Mesenchymal stem cell (in vitro differentiated cells and primary cell): ENCODE measurements around the gene STAG1.
"Not testable (repeated sequence)": the region's sequence is repeated elsewhere in the genome, so short reads cannot be mapped to it uniquely, and the experiment has no call there.

Experiments used
- DNase-seq: peaks from one replicate; pipeline ENCODE4 v3.0.0-alpha.2; 2013
- H2AFZ ChIP-seq: one replicate; pipeline ENCODE4 v1.6.1; 2013; ENCODE audit warnings: low read depth, mild to moderate bottlenecking, control low read depth, inconsistent platforms, low read length, moderate library complexity
- H2AK5ac ChIP-seq: 2 replicates; pipeline ENCODE4 v1.6.1; 2013; ENCODE audit warnings: low read length, moderate library complexity, mild to moderate bottlenecking, inconsistent platforms; ENCODE audit not compliant: severe bottlenecking
- H2BK120ac ChIP-seq: one replicate; pipeline ENCODE4 v1.6.1; 2013; ENCODE audit warnings: low read depth, mild to moderate bottlenecking, inconsistent platforms, low read length, moderate library complexity
- H2BK12ac ChIP-seq, 2 experiments: one replicate each; pipeline ENCODE4 v1.6.1; 2013; ENCODE audit warnings: inconsistent platforms in 2 of 2, low read length in 2 of 2, mild to moderate bottlenecking in 2 of 2, moderate library complexity in 2 of 2, control low read depth in 1 of 2
- H2BK15ac ChIP-seq: one replicate; pipeline ENCODE4 v1.6.1; 2013; ENCODE audit warnings: mild to moderate bottlenecking, low read depth, inconsistent platforms; ENCODE audit not compliant: poor library complexity, severe bottlenecking
- H2BK5ac ChIP-seq: 2 replicates; pipeline ENCODE4 v1.6.1; 2013; ENCODE audit warnings: low read depth, mild to moderate bottlenecking, low read length, control low read depth, inconsistent platforms; ENCODE audit not compliant: poor library complexity, severe bottlenecking
- H3K14ac ChIP-seq, 2 experiments: one replicate each; pipeline ENCODE4 v1.6.1; 2013; ENCODE audit warnings: inconsistent platforms in 2 of 2, low read length in 2 of 2, control low read depth in 1 of 2, mild to moderate bottlenecking in 1 of 2, moderate library complexity in 1 of 2
- H3K18ac ChIP-seq, 2 experiments: one replicate each; pipeline ENCODE4 v1.6.1; 2013; ENCODE audit warnings: inconsistent platforms in 2 of 2, low read length in 2 of 2, control low read depth in 1 of 2, low read depth in 1 of 2, mild to moderate bottlenecking in 1 of 2
- H3K23ac ChIP-seq, 2 experiments: one replicate each; pipeline ENCODE4 v1.6.1; 2013; ENCODE audit warnings: inconsistent platforms in 2 of 2, low read length in 2 of 2, mild to moderate bottlenecking in 2 of 2, moderate library complexity in 2 of 2, control low read depth in 1 of 2
- H3K27ac ChIP-seq: 2 replicates; pipeline ENCODE4 v1.5.1; 2013; ENCODE audit warnings: mild to moderate bottlenecking, moderate library complexity, low read length, control low read depth, inconsistent platforms; ENCODE audit not compliant: poor library complexity, severe bottlenecking
- H3K27me3 ChIP-seq, 2 experiments: 2 replicates each; pipeline versions ENCODE4 v1.6.1 to v1.7.0; 2013; ENCODE audit warnings: low read length in 2 of 2, mild to moderate bottlenecking in 2 of 2, moderate library complexity in 2 of 2, control low read depth in 1 of 2, inconsistent platforms in 1 of 2; ENCODE audit not compliant: control insufficient read depth in 1 of 2, insufficient read depth in 1 of 2
- H3K36me3 ChIP-seq, 2 experiments: 2 replicates each; pipeline versions ENCODE4 v1.6.1 to v1.7.0; 2013; ENCODE audit warnings: low read length in 2 of 2, control low read depth in 1 of 2, inconsistent platforms in 1 of 2, low read depth in 1 of 2, mild to moderate bottlenecking in 1 of 2; ENCODE audit not compliant: insufficient read depth in 2 of 2, control insufficient read depth in 1 of 2
- H3K4ac ChIP-seq, 2 experiments: one replicate each; pipeline ENCODE4 v1.6.1; 2013; ENCODE audit warnings: inconsistent platforms in 2 of 2, low read length in 2 of 2, mild to moderate bottlenecking in 2 of 2, moderate library complexity in 2 of 2, control low read depth in 1 of 2, low read depth in 1 of 2
- H3K4me1 ChIP-seq: 2 replicates; pipeline ENCODE4 v1.6.1; 2013; ENCODE audit warnings: low read depth, low read length, control low read depth; ENCODE audit not compliant: control insufficient read depth, insufficient read depth
- H3K4me2 ChIP-seq: 2 replicates; pipeline ENCODE4 v1.6.1; 2013; ENCODE audit warnings: low read length, mild to moderate bottlenecking, inconsistent platforms; ENCODE audit not compliant: poor library complexity, severe bottlenecking
- H3K4me3 ChIP-seq, 2 experiments: 2 replicates each; pipeline versions ENCODE4 v1.5.1 to v1.7.0; 2013; ENCODE audit warnings: low read length in 2 of 2, mild to moderate bottlenecking in 2 of 2, control low read depth in 1 of 2, low read depth in 1 of 2; ENCODE audit not compliant: insufficient read depth in 1 of 2
- H3K79me1 ChIP-seq: replicated peaks from 2 replicates; pipeline ENCODE4 v1.6.1; 2013; ENCODE audit warnings: mild to moderate bottlenecking, control low read depth, low read length, inconsistent platforms; ENCODE audit not compliant: poor library complexity, severe bottlenecking
- H3K9ac ChIP-seq: 2 replicates; pipeline ENCODE4 v1.7.0; 2013; ENCODE audit warnings: mild to moderate bottlenecking, low read length, moderate library complexity
- H3K9me3 ChIP-seq: 2 replicates; pipeline ENCODE4 v1.7.0; 2013; ENCODE audit warnings: mild to moderate bottlenecking, low read length; ENCODE audit not compliant: control insufficient read depth
- H4K8ac ChIP-seq: one replicate; pipeline ENCODE4 v1.6.1; 2013; ENCODE audit warnings: inconsistent platforms, mild to moderate bottlenecking, low read length, moderate library complexity
- H4K91ac ChIP-seq: one replicate; pipeline ENCODE4 v1.6.1; 2013; ENCODE audit warnings: mild to moderate bottlenecking, low read length, inconsistent platforms
- WGBS: methylation state at CpG from one replicate; pipeline ENCODE4 v1.1.7; 2013; ENCODE audit warnings: mixed read lengths; 5-methylcytosine and 5-hydroxymethylcytosine counted together

STAG1 gene

DNA sequence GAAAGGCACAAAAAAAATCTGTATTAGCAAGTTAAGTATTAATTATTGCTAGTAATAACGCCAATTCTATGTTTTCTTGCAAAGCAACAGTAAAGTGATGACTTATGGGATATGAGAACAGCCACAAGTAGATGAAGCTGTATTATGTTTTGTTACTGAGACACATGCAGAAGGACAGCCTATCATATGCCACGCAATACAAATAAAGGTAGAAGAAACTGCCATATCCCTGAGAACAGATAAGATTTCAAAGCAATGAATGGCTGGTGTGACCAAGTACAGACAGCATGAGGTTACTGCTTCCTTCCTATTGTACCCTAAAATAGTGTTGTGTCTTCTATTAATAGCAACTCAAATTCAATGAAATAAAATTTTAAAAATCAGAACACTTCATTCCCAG is 26.7 kb downstream of the STAG1 start:
- Histone ChIP-seq H4K8ac (no peak overlapping the region), H3K14ac (no peak overlapping the region), H3K36me3 (no peaks in the 10 kb centered on the region), H4K91ac (no peak overlapping the region), H3K23ac (no peak overlapping the region), H3K27ac (no peak overlapping the region), H2BK15ac (no peak overlapping the region), H2AK5ac (no peak overlapping the region), H3K4me2 (no peak overlapping the region), H3K18ac (no peak overlapping the region), H2BK120ac (no peak overlapping the region), H3K4me3 (no peak overlapping the region), H2BK5ac (no peak overlapping the region), H2BK12ac (no peak overlapping the region), H3K4ac (no peak overlapping the region), H2AFZ (no peak overlapping the region), H3K4me1 (no peaks in the 10 kb centered on the region), H3K9me3 (no peaks in the 10 kb centered on the region), H3K79me1 (peaks cover 4% of the 10 kb centered on the region), H3K9ac (no peak overlapping the region), H3K27me3 (no peaks in the 10 kb centered on the region)
- 100% methylated on average over 2 of the region's 2 CpGs for WGBS
- no peak for DNase-seq

DNA sequence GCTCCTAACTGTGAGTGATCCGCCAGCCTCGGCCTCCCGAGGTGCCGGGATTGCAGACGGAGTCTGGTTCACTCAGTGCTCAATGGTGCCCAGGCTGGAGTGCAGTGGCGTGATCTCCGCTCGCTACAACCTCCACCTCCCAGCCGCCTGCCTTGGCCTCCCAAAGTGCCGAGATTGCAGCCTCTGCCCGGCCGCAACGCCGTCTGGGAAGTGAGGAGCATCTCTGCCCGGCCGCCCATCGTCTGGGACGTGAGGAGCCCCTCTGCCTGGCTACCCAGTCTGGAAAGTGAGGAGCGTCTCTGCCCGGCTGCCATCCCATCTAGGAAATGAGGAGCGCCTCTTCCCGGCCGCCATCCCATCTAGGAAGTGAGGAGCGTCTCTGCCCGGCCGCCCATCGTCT is 29.3 kb downstream of the STAG1 start:
- H3K9me3 ChIP-seq, H3K23ac ChIP-seq, H3K14ac ChIP-seq, H3K18ac ChIP-seq, H4K91ac ChIP-seq, H3K4me2 ChIP-seq, H3K4me3 ChIP-seq, H4K8ac ChIP-seq, H3K79me1 ChIP-seq, H3K27ac ChIP-seq, H3K27me3 ChIP-seq, DNase-seq, H2AFZ ChIP-seq, H2BK12ac ChIP-seq, H3K4me1 ChIP-seq, H2AK5ac ChIP-seq, H2BK120ac ChIP-seq, H2BK15ac ChIP-seq, H3K36me3 ChIP-seq, H3K4ac ChIP-seq, H3K9ac ChIP-seq, H2BK5ac ChIP-seq: not testable (repeated sequence)
- 100% methylated on average over 11 of the region's 27 CpGs for WGBS

DNA sequence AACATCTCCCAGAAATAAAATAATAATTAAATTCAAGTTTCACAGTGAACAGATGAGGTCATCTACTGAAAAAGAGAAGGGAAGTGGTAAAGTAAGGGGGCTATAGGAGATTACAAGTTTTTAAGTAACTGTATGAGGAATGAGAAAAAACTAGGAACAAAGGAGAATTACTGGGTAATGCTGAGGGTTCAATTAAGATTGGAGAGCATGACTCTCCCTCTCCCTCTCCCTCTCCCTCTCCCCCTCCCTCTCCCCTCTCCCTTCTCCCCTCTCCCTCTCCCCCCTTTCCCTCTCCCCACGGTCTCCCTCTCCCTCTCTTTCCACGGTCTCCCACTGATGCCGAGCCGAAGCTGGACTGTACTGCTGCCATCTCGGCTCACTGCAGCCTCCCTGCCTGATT is 29.8 kb downstream of the STAG1 start:
- not testable (repeated sequence) for H3K4me2 ChIP-seq, H2BK12ac ChIP-seq, H2AK5ac ChIP-seq, H2BK120ac ChIP-seq, H3K9ac ChIP-seq, H3K14ac ChIP-seq, H3K27ac ChIP-seq, H2AFZ ChIP-seq, H3K36me3 ChIP-seq, H3K9me3 ChIP-seq, H3K4me1 ChIP-seq, H2BK15ac ChIP-seq, H4K8ac ChIP-seq, H2BK5ac ChIP-seq, H4K91ac ChIP-seq, H3K18ac ChIP-seq, H3K79me1 ChIP-seq, H3K4ac ChIP-seq, H3K4me3 ChIP-seq, H3K27me3 ChIP-seq, H3K23ac ChIP-seq, DNase-seq
- WGBS = 100% methylated on average over 2 of the region's 5 CpGs

DNA sequence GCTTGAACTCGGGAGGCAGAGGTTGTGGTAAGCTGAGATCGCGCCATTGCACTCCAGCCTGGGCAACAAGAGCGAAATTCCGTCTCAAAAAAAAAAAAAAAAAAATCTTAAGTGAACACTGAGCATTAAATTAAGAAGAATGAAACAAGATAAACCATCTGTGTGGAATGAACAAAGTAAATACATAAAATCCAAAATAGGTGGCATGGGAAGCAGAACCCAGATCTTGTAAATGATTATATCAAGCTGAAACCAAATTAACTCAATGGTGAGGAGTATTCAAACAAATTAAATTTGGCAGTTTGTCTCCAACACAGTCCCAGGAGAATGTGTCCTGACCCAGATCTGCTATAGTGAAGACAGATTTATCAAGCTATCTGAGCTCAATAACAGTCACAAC is 32.1 kb downstream of the STAG1 start:
- no peak overlapping the region for H4K8ac ChIP-seq
- no peak overlapping the region for H2BK15ac ChIP-seq
- no peak overlapping the region for H4K91ac ChIP-seq
- no peak overlapping the region for H3K14ac ChIP-seq
- no peak overlapping the region for H2AFZ ChIP-seq
- no peak overlapping the region for H3K18ac ChIP-seq
- H3K4me2 ChIP-seq = no peak overlapping the region
- WGBS = 88% methylated on average over 1 of the region's 5 CpGs
- H3K4ac ChIP-seq = no peak overlapping the region
- no peaks in the 10 kb centered on the region for H3K27me3 ChIP-seq
- no peak overlapping the region for H3K9ac ChIP-seq
- peaks cover 3% of the 10 kb centered on the region for H3K4me1 ChIP-seq
- no peak overlapping the region for H2BK120ac ChIP-seq
- H3K9me3 ChIP-seq = no peaks in the 10 kb centered on the region
- H3K4me3 ChIP-seq = no peak overlapping the region
- no peak for DNase-seq
- no peak overlapping the region for H3K23ac ChIP-seq
- H3K27ac ChIP-seq = no peak overlapping the region
- H2BK5ac ChIP-seq = no peak overlapping the region
- H2BK12ac ChIP-seq = no peak overlapping the region
- H2AK5ac ChIP-seq = no peak overlapping the region
- peaks cover 6% of the 10 kb centered on the region for H3K79me1 ChIP-seq
- no peaks in the 10 kb centered on the region for H3K36me3 ChIP-seq
